ENCODE results near the gene TST. TPM values are rescaled to one million over a fixed set of nuclear protein-coding genes. Genes with fewer than 3 reads are reported as not detected.
A peak's percentile ranks its signal among the peaks of the same experiment; 100 is the strongest.

The TST gene
- total RNA-seq, 1 donor from 2014 or later, result 281 TPM

DNA sequence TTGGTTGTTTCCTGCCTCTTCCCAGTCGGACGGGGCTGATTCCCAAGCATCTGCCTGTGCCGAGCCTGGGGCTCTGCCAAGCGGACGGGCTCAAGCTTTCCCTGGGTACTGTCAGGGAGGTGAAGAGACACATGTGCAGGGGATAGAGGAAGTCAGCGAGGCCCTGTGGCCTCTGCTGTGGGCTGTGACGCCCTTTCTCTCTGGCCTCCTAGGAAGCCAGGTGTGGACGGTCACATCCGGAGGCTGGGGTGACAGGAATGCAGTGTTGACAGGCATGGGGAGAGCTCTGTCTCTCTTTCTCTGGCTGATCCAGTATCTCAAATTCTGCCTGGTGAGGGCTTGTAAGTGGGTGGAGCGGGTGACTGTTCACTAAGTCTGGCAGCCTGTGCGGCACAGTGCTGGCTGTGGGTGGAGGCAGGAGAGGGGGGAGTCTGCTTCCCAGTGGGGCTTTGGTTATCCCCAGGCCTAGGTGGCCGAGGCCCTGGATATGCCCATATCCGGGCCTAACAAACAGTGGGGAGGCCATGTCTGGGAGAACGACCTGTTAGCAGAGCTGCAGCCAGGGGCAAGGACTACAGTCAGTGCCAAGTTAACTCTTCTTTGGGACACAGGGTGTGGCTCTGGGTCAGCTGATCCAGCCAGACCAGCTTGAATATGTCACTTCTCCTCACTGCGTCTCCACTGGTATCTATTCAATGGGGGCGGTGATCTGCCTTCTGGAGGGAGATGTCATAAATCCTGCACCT is 34.2 kb upstream of the TST start:
- DNase-seq (ENCODE audit: low spot score), result no peak

- DNase-seq (ENCODE audit: low spot score), result no peak
These were observed 33.4 kb upstream of the TST start for GRCh38 chr22:37052386-37053309.

- peak; percentile 60 for DNase-seq (ENCODE audit: low spot score)
These were observed 32.4 kb upstream of the TST start, which contains the start of gene KCTD17 for GRCh38 chr22:37051391-37052385. Gene KCTD17 (plus strand): TSS chr22:37051742. CDS start chr22:37051761, 19 bp downstream.

DNA sequence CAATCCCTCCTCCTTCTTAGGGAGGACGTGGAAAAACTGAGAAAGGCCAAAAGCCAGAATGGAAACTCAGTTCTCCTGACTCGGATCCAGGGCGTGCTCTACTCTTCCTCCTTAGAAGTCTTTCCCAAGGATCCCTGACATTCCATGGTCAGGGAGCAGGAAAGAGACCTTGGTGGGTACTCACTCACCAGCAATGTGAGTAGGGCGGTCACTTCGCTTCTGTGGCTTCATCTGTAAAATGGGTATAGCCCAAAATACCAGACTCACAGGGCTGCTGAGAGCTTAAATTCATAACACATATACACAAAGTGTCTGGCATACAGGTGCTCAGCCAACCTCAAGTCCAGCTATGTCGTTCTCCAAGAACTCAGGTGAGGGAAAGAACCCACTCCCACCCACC is 31.7 kb upstream of the TST start:
- no peak for DNase-seq (ENCODE audit: low spot score)

DNA sequence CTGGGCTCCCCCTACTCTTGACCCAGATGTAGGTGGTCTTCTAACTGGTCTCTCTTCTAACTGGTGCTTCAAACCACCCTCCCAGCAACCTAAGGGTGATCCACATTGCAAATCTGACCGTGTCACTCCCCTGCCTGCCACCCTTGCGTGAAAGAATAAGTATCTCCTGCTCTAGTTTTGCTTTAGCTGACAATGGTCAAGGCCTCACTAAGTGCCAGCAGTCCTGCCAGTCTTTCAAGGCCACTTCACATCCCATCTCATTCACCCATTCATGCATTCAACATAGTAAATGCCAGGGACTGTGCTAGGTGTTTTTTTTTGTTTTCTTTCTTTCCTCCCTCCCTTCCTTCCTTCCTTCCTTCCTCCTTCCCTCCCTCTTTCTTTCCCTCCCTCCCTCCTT is 30.0 kb upstream of the TST start:
- DNase-seq (ENCODE audit: low spot score), result no peak

GRCh38 chr22:37048133-37048532 is 28.9 kb upstream of the TST start:
- DNase-seq (ENCODE audit: low spot score), result no peak

DNA sequence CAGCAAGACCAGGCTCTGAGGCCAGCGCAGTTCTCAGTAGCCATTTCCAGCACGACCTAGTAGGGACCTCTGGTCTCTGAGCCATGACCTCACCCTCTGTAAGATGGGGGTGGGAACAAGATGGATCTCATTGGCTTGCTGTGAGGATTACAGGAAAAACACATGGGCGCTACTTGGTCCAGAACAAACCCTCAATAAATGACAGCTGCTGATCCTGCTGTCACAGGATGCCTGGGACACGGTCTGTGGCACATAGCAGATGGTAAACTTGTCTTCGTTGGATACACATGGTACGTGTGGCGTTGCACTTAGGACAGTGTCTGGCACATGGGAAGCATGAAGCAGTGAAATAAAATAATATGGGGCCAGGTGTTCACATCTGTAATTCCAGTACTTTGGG is 27.8 kb upstream of the TST start:
- no peak for DNase-seq (ENCODE audit: low spot score)

- DNase-seq (ENCODE audit: low spot score), result no peak
These were observed 27.3 kb upstream of the TST start for GRCh38 chr22:37046589-37046988.

DNA sequence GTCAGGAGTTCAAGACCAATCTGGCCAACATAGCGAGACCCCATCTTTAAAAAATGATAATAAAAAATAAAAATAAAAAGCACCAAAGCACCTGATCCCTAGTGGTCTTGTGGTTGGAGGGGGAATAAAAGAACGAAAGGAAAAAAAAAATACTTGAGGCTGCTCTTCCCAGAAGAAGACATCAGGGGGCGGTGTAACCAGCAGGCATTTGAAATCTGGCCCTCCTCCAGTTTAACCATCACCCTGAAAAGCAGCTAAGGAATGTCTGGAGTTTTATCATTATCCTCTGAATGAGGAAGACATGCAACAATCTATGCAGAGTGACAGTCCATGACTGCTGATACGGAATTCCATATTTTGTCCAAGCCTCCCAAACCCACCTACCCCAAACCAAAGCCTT is 26.7 kb upstream of the TST start:
- no peak for DNase-seq (ENCODE audit: low spot score)

- no peak for DNase-seq (ENCODE audit: low spot score)
These were observed 25.7 kb upstream of the TST start for GRCh38 chr22:37044634-37045625.

DNA sequence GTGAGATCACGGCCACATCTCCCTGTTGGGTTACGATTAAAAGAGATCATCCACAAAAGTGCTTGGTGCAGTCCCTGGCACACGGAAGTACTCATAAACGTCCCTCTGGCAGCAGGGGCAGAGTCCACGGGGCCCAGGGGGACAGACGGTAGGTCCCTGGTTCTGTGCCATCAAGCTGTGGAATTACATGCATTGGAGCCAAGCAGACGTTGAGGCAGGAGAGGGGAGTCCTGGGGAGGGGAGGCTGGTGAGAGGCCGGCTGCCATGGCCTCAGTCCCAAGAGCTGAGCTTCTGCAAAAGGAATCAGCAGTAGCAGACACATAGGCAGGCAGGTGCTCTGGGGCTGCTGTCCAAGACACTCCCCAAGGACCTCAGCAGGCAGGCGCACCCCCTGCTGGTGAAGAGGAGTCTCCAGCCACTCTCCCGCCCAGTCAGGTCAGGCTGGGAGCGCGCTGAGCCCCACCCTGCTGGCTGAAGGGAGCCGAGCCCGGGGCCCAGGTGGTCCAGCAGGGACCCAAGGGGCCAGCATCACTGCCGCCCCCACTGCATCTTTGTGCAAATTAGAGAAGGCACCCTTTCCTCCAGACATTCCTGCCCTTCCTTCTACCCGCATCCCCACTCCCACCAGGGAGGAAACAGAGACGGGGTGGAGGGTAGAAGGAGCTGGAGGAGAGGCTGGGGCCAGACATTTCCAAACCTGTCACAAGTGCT is 24.7 kb upstream of the TST start:
- DNase-seq (ENCODE audit: low spot score), result peak; percentile 81

DNA sequence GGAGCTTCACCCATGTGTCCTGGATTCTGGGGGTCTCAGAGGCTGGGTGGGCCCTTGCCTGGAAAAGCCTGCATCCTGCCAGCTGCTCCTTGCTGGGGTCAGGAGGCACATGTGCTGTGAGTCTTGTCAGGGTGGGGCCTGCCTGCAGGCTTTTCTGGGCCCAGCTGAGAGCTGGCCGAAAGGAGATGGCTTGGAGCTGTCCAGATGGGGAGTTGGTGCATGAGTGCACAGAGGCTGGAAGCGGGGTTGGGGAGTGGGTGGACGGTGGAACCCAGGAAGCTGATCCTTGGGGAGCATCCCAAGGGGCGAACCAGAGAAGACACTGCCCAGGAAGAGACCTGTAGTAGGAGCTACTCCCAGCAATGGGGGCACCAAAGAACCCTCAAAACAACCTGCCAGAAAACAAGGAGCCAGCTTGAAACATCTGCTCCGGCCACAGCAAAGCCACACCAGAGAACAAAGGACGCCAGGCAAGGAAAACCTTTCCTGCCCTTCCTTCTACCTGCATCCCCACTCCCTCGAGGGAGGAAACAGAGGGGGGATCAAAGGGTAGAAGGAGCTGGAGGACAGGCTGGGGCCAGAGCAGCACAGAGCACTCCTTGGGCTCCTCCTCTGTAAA is 24.1 kb upstream of the TST start:
- DNase-seq (ENCODE audit: low spot score), result no peak

DNA sequence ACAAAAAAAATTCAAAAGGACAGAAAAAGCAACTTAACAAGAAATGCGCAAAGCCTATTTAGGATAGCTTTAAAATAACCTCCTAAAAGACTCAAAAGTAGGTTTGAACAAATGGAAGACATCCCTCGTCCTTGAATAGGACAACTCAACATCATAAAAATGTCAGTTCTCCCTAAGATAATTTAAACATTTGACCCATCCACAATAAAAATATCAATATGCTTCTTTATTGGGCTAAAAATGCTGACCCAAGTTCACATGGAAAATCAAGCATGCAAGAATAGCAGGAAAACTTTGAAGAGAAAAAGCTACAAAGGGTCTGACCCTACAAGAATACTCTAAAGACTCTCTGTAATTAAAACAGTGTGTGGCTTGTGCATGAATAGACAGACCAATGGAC is 20.2 kb upstream of the TST start:
- no peak for DNase-seq (ENCODE audit: low spot score)

DNA sequence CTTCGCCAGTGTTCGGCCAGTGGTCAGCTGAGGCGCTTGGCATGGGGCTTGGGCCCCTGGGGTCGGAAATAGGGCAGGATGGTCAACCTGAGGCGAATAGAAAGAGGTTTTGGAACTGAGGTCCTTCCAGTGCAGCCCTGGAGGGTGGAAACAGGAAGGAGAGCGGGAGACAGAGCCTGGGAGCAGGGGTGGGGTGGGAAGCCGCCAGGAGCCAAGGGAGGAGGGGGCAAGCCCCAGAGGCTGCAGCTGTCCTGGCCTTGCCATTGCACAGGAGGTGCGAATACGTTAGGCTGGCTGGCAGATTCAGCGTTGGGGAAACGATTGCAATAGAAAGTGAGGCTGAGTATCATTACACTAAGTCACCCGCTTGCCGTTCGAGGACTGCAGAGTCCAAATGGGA is 18.4 kb upstream of the TST start:
- DNase-seq (ENCODE audit: low spot score), result no peak

- DNase-seq (ENCODE audit: low spot score), result no peak
These were observed 17.6 kb upstream of the TST start for GRCh38 chr22:37036655-37037377.

DNA sequence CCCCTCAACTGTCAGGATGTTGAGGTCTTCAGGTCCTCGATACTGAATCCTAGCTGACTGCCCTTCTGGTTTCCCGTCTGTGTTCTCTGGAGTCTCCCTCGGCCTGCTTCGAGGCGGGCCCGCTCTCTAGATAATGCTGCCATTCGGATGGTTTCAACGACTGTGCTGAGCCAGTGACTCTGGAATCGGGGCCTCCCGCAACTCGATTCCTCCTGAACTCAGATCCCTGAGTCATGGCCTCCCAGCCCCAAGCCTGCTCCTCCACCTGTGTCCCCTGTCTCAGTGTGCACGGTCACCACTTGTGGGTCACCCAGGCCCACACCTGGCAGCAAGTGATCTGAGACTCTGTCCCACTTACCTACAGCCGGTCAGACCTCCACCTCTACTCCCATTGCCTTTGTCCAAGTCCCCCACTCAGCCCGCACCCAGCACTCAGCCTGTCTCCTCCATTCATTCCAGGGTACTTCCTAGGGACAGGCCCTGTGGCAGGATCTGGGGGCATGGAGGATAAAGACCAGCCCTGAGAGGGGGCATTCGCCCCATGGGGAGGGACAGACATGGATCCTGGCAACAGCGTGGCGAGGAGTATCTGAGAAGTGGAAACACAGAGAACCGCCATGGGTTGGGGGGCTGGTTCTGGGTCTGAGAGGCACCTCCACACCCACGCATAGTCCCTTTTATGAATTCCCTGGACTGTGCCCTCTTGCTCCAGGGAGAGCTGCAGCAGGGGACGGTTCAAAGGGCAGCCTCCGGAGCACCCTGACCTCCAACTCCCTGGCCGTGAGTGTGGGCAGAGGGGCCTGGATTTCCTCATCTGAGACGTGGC is 14.6 kb upstream of the TST start:
- no peak for DNase-seq (ENCODE audit: low spot score)

DNA sequence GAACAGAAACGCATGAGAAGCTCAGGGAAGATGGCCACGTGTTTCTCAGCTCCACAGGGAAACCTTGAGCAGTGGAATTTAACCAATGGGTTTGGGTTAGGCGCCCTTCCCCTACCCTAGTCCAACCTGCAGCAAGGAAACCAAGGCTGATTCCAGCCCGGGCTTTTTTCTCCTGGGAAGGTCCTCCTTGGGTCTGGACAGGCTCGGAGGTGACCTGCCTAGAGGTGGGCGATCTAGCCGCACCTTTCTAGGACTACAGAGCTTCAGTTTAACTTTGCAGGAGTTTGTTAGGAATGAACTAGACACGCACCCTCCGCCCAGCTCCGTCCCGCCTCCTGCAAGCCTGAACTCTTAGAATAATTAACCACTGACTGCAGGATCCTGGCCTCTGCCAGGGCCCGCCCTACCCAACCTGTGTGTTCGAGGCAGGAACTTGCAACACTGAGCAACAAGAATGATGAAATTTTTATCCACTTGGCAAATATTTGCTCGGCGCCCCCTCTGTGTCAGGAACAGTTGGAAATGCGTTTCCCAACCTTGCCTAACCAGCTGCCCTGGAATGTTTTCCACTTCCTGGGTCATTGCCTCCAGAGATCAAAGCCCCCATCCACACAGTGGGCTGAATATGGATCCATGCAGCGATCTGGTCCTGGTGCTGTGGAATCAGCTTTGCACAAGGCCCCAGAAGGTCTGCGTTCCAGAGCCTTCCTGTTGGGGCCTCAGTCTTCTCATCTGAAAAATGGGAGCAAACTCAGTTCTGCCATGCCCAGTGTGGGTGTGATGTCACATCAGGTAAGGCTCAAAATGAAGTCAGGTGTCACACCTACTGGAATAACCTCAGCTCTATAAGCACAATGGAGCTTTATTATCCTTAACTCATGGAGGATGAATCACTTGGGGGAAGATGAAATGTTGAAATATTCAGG is 13.6 kb upstream of the TST start:
- peak; percentile 88 for DNase-seq (ENCODE audit: low spot score)

All from mucosa of gallbladder (tissue), 1 donor.